ENCODE measurements around the gene MICALL1. TPM values are rescaled to one million over a fixed set of nuclear protein-coding genes. Genes with fewer than 3 reads are reported as not detected.

Gene MICALL1
- polyA plus RNA-seq, 2 of the 4 experiments (the other 2 are of a cell fraction), result 10.4 to 18.6 TPM

GRCh38 chr22:37892566-37893335 is 13.3 kb upstream of the MICALL1 start:
- DNase-seq (ENCODE audit: low read depth in 1 of 2, low spot score in 1 of 2) (no peak), FAIRE-seq (no peak), ATAC-seq (no peak)
- Histone ChIP-seq H3K9me3 (no peaks in the 10 kb centered on the region), H3K4me1 (peaks cover 27% of the 10 kb centered on the region), H3K4me2 (no peak overlapping the region), H3K4me3 (no peak overlapping the region), H3K27ac (no peak overlapping the region)
- CTCF ChIA-PET, result interaction anchor here (1.1 to 2.0 kb wide), 5 partner anchors 12 to 76 kb away, joined by 3 to 11 read pairs (median 4); partner anchors contain the start of gene MICALL1
- no peak for TF ChIP-seq ELK1 (IDR thresholded peaks at IDR 0.05; ENCODE audit: low read depth, low read length)
- no peak for TF ChIP-seq E2F6 (IDR thresholded peaks at IDR 0.05; ENCODE audit: borderline replicate concordance, low read depth)
- no peak for TF ChIP-seq ATOH8 (CRISPR knock-in tag; IDR thresholded peaks at IDR 0.05; ENCODE audit: low read depth)
- no peak for TF ChIP-seq POLR2AphosphoS2 (conservative IDR thresholded peaks at IDR 0.05; ENCODE audit: low read length)
- POLR2A ChIA-PET, result no interaction called here
- 85% methylated on average over 5 of the region's 7 CpGs for WGBS (ENCODE audit: missing lambda C conversion rate)

GRCh38 chr22:37893583-37893983 is 12.5 kb upstream of the MICALL1 start:
- Histone ChIP-seq H3K4me3 (no peak overlapping the region), H3K27ac (0 out of 6 replicates have a peak overlapping the region, but pooled peaks of 1 of the 2 experiments have one; percentile 11), H3K4me1 (peaks cover 34% of the 10 kb centered on the region), H3K9me3 (no peaks in the 10 kb centered on the region), H3K4me2 (no peak overlapping the region)
- ChIA-PET POLR2A (no interaction called here), CTCF (interaction anchor here (1.8 to 2.0 kb wide), 2 partner anchors 30 to 76 kb away, joined by 4 to 8 read pairs; no protein-coding TSS in a partner anchor)
- no peak; a peak in 2 of 6 replicates for ATAC-seq
- TF ChIP-seq CHD4 (IDR thresholded peaks at IDR 0.05; ENCODE audit: borderline replicate concordance) (no peak), SMC3 (IDR thresholded peaks at IDR 0.05) (no peak), NPAS2 (CRISPR knock-in tag; IDR thresholded peaks at IDR 0.05; ENCODE audit: borderline replicate concordance) (no peak), CEBPB (IDR thresholded peaks at IDR 0.05) (no peak), NFE2L2 (conservative IDR thresholded peaks at IDR 0.05; ENCODE audit: low read length) (no peak), MAFK (IDR thresholded peaks at IDR 0.05; ENCODE audit: partially characterized antibody) (no peak), CBX2 (IDR thresholded peaks at IDR 0.05; ENCODE audit: borderline replicate concordance, low read depth) (no peak), KDM5A (IDR thresholded peaks at IDR 0.05) (no peak), EHMT2 (IDR thresholded peaks at IDR 0.05; ENCODE audit: low read depth) (no peak), GATA3 (IDR thresholded peaks at IDR 0.05; ENCODE audit: borderline replicate concordance) (no peak), JUNB (IDR thresholded peaks at IDR 0.05) (no peak), SREBF2 (IDR thresholded peaks at IDR 0.05) (no peak), REST (IDR thresholded peaks at IDR 0.05) (no peak), CBX8 (IDR thresholded peaks at IDR 0.05) (no peak), POLR2AphosphoS2 (conservative IDR thresholded peaks at IDR 0.05; ENCODE audit: low read length) (no peak), ZFP36 (IDR thresholded peaks at IDR 0.05; ENCODE audit: borderline replicate concordance, partially characterized antibody) (no peak), TP53 (CRISPR knock-in tag; IDR thresholded peaks at IDR 0.05) (no peak), RARB (CRISPR knock-in tag; IDR thresholded peaks at IDR 0.05) (no peak), FOSL2 (IDR thresholded peaks at IDR 0.05) (no peak), FOSL2 (CRISPR knock-in tag; IDR thresholded peaks at IDR 0.05) (no peak)
- WGBS (ENCODE audit: missing lambda C conversion rate), result 98% methylated on average over 4 of the region's 5 CpGs
- no peak for FAIRE-seq
- DNase-seq (ENCODE audit: low read depth in 1 of 2, low spot score in 1 of 2), result no peak

Measured in A549 (cell line).